Measurements from ENCODE around the gene ANP32E. TPM values are rescaled to one million over a fixed set of nuclear protein-coding genes. Genes with fewer than 3 reads are reported as not detected.

The ANP32E gene
- total and polyA plus RNA-seq, 9 of the 15 experiments (the other 6 are each of a cell fraction or from before 2014, with no cell fraction given), result 60.4 to 197 (median 104) TPM

Small RNA genes lying within 50 kb of the gene (small RNA-seq; reads per million reads assigned to genes)
- gene RN7SL480P, result not detected
- 1.0 reads per million, percentile 60 among the genes with 10 or more reads in this experiment for gene RNU2-17P

Other genes with a start within 250 kb of the ANP32E start
Only the 7 nearest of the 10 such genes appear.
- gene PLEKHO1, start 86.2 kb downstream of the ANP32E start, total RNA-seq (2014; rRNA removed), result 13.3 and 16.2 TPM in 2 replicates
- gene PLEKHO1, start 86.2 kb downstream of the ANP32E start, total RNA-seq (2014; rRNA removed; fragmentation: Illumina TruSeq; extraction: Trizol), result 6.8 and 6.9 TPM in 2 replicates
- gene PLEKHO1, start 86.2 kb downstream of the ANP32E start, total RNA-seq (2015; rRNA removed; fragmentation: Illumina TruSeq; extraction: Trizol), result 8.5 and 8.6 TPM in 2 replicates
- gene PLEKHO1, start 86.2 kb downstream of the ANP32E start, total RNA-seq (2021), result 9.7 and 11.1 TPM in 2 replicates
- gene PLEKHO1, start 86.2 kb downstream of the ANP32E start, polyA plus RNA-seq (2011; rRNA removed), result 9.6 and 11.7 TPM in 2 replicates
- 9.9 and 10.3 TPM in 2 replicates for gene PLEKHO1, start 86.2 kb downstream of the ANP32E start, polyA plus RNA-seq (2014; fragmentation: Illumina TruSeq; extraction: Trizol)
- gene PLEKHO1, start 86.2 kb downstream of the ANP32E start, polyA plus RNA-seq (2014; fragmentation: Nextera tagmentation; extraction: Ambion mirVana), result under 1 TPM; 0.39 to 0.52 TPM
- gene PLEKHO1, start 86.2 kb downstream of the ANP32E start, polyA plus RNA-seq (2014; rRNA removed), result 10.2 and 13.3 TPM in 2 replicates
- gene CA14, start 21.7 kb upstream of the ANP32E start, total RNA-seq (2014; rRNA removed), result not detected in 2 replicates
- gene CA14, start 21.7 kb upstream of the ANP32E start, total RNA-seq (2014; rRNA removed; fragmentation: Illumina TruSeq; extraction: Trizol), result 0.15 and 0.16 TPM in 2 replicates
- gene CA14, start 21.7 kb upstream of the ANP32E start, total RNA-seq (2015; rRNA removed; fragmentation: Illumina TruSeq; extraction: Trizol), result 0.33 and 0.41 TPM in 2 replicates
- 0.22 and 0.36 TPM in 2 replicates for gene CA14, start 21.7 kb upstream of the ANP32E start, total RNA-seq (2021)
- gene CA14, start 21.7 kb upstream of the ANP32E start, polyA plus RNA-seq (2011; rRNA removed), result 0.13 and 0.24 TPM in 2 replicates
- gene CA14, start 21.7 kb upstream of the ANP32E start, polyA plus RNA-seq (2014; fragmentation: Illumina TruSeq; extraction: Trizol), result 0.15 and 0.16 TPM in 2 replicates
- under 1 TPM; 0.30 to 0.46 TPM for gene CA14, start 21.7 kb upstream of the ANP32E start, polyA plus RNA-seq (2014; fragmentation: Nextera tagmentation; extraction: Ambion mirVana)
- gene CA14, start 21.7 kb upstream of the ANP32E start, polyA plus RNA-seq (2014; rRNA removed), result 0.12 and 0.57 TPM in 2 replicates
- gene APH1A, start 32.9 kb upstream of the ANP32E start, total RNA-seq (2014; rRNA removed), result 48.8 and 59.0 TPM in 2 replicates
- gene APH1A, start 32.9 kb upstream of the ANP32E start, total RNA-seq (2014; rRNA removed; fragmentation: Illumina TruSeq; extraction: Trizol), result 70.6 and 74.0 TPM in 2 replicates
- gene APH1A, start 32.9 kb upstream of the ANP32E start, total RNA-seq (2015; rRNA removed; fragmentation: Illumina TruSeq; extraction: Trizol), result 77.0 and 79.1 TPM in 2 replicates
- gene APH1A, start 32.9 kb upstream of the ANP32E start, total RNA-seq (2021), result 97.3 and 98.6 TPM in 2 replicates
- 111 and 123 TPM in 2 replicates for gene APH1A, start 32.9 kb upstream of the ANP32E start, polyA plus RNA-seq (2011; rRNA removed)
- gene APH1A, start 32.9 kb upstream of the ANP32E start, polyA plus RNA-seq (2014; fragmentation: Illumina TruSeq; extraction: Trizol), result 84.5 and 93.5 TPM in 2 replicates
- 1 to 10 TPM; 5.6 to 6.0 TPM for gene APH1A, start 32.9 kb upstream of the ANP32E start, polyA plus RNA-seq (2014; fragmentation: Nextera tagmentation; extraction: Ambion mirVana)
- gene APH1A, start 32.9 kb upstream of the ANP32E start, polyA plus RNA-seq (2014; rRNA removed), result 86.8 and 89.4 TPM in 2 replicates
- not detected in 2 replicates for gene C1orf54, start 36.7 kb upstream of the ANP32E start, total RNA-seq (2014; rRNA removed)
- 0.65 and 1.1 TPM in 2 replicates for gene C1orf54, start 36.7 kb upstream of the ANP32E start, total RNA-seq (2014; rRNA removed; fragmentation: Illumina TruSeq; extraction: Trizol)
- gene C1orf54, start 36.7 kb upstream of the ANP32E start, total RNA-seq (2015; rRNA removed; fragmentation: Illumina TruSeq; extraction: Trizol), result 1.1 and 2.2 TPM in 2 replicates
- 0.20 and 1.00 TPM in 2 replicates for gene C1orf54, start 36.7 kb upstream of the ANP32E start, total RNA-seq (2021)
- gene C1orf54, start 36.7 kb upstream of the ANP32E start, polyA plus RNA-seq (2011; rRNA removed), result 1.2 and 3.4 TPM in 2 replicates
- 1.0 and 1.2 TPM in 2 replicates for gene C1orf54, start 36.7 kb upstream of the ANP32E start, polyA plus RNA-seq (2014; fragmentation: Illumina TruSeq; extraction: Trizol)
- 1 to 10 TPM; 2.0 to 2.5 TPM for gene C1orf54, start 36.7 kb upstream of the ANP32E start, polyA plus RNA-seq (2014; fragmentation: Nextera tagmentation; extraction: Ambion mirVana)
- 0.33 and 1.1 TPM in 2 replicates for gene C1orf54, start 36.7 kb upstream of the ANP32E start, polyA plus RNA-seq (2014; rRNA removed)
- 0.41 TPM in 1 of 2 replicates, not detected in the other for gene CIART, start 46.4 kb upstream of the ANP32E start, total RNA-seq (2014; rRNA removed)
- gene CIART, start 46.4 kb upstream of the ANP32E start, total RNA-seq (2014; rRNA removed; fragmentation: Illumina TruSeq; extraction: Trizol), result 0.15 TPM in 1 of 2 replicates, not detected in the other
- 0.22 TPM in 1 of 2 replicates, not detected in the other for gene CIART, start 46.4 kb upstream of the ANP32E start, total RNA-seq (2015; rRNA removed; fragmentation: Illumina TruSeq; extraction: Trizol)
- 0.35 TPM in 1 of 2 replicates, not detected in the other for gene CIART, start 46.4 kb upstream of the ANP32E start, total RNA-seq (2021)
- gene CIART, start 46.4 kb upstream of the ANP32E start, polyA plus RNA-seq (2011; rRNA removed), result 0.30 TPM in 1 of 2 replicates, not detected in the other
- gene CIART, start 46.4 kb upstream of the ANP32E start, polyA plus RNA-seq (2014; fragmentation: Illumina TruSeq; extraction: Trizol), result 0.19 and 0.35 TPM in 2 replicates
- under 1 TPM; 0.07 to 0.21 TPM for gene CIART, start 46.4 kb upstream of the ANP32E start, polyA plus RNA-seq (2014; fragmentation: Nextera tagmentation; extraction: Ambion mirVana)
- 0.19 and 1.1 TPM in 2 replicates for gene CIART, start 46.4 kb upstream of the ANP32E start, polyA plus RNA-seq (2014; rRNA removed)
- gene MRPS21, start 57.7 kb upstream of the ANP32E start, total RNA-seq (2014; rRNA removed), result 139 and 144 TPM in 2 replicates
- gene MRPS21, start 57.7 kb upstream of the ANP32E start, total RNA-seq (2014; rRNA removed; fragmentation: Illumina TruSeq; extraction: Trizol), result 163 and 164 TPM in 2 replicates
- 123 and 132 TPM in 2 replicates for gene MRPS21, start 57.7 kb upstream of the ANP32E start, total RNA-seq (2015; rRNA removed; fragmentation: Illumina TruSeq; extraction: Trizol)
- gene MRPS21, start 57.7 kb upstream of the ANP32E start, total RNA-seq (2021), result 131 and 133 TPM in 2 replicates
- 151 and 182 TPM in 2 replicates for gene MRPS21, start 57.7 kb upstream of the ANP32E start, polyA plus RNA-seq (2011; rRNA removed)
- 115 and 119 TPM in 2 replicates for gene MRPS21, start 57.7 kb upstream of the ANP32E start, polyA plus RNA-seq (2014; fragmentation: Illumina TruSeq; extraction: Trizol)
- 100 to 1,000 TPM; 374 to 407 TPM for gene MRPS21, start 57.7 kb upstream of the ANP32E start, polyA plus RNA-seq (2014; fragmentation: Nextera tagmentation; extraction: Ambion mirVana)
- 149 and 173 TPM in 2 replicates for gene MRPS21, start 57.7 kb upstream of the ANP32E start, polyA plus RNA-seq (2014; rRNA removed)
- 50.5 and 57.9 TPM in 2 replicates for gene PRPF3, start 85.4 kb upstream of the ANP32E start, total RNA-seq (2014; rRNA removed)
- 73.4 and 81.5 TPM in 2 replicates for gene PRPF3, start 85.4 kb upstream of the ANP32E start, total RNA-seq (2014; rRNA removed; fragmentation: Illumina TruSeq; extraction: Trizol)
- 80.0 and 84.4 TPM in 2 replicates for gene PRPF3, start 85.4 kb upstream of the ANP32E start, total RNA-seq (2015; rRNA removed; fragmentation: Illumina TruSeq; extraction: Trizol)
- 48.1 and 51.1 TPM in 2 replicates for gene PRPF3, start 85.4 kb upstream of the ANP32E start, total RNA-seq (2021)
- gene PRPF3, start 85.4 kb upstream of the ANP32E start, polyA plus RNA-seq (2011; rRNA removed), result 38.1 and 41.7 TPM in 2 replicates
- gene PRPF3, start 85.4 kb upstream of the ANP32E start, polyA plus RNA-seq (2014; fragmentation: Illumina TruSeq; extraction: Trizol), result 62.0 and 67.2 TPM in 2 replicates
- gene PRPF3, start 85.4 kb upstream of the ANP32E start, polyA plus RNA-seq (2014; fragmentation: Nextera tagmentation; extraction: Ambion mirVana), result 10 to 100 TPM; 26.4 to 70.9 TPM
- gene PRPF3, start 85.4 kb upstream of the ANP32E start, polyA plus RNA-seq (2014; rRNA removed), result 53.6 and 54.1 TPM in 2 replicates

All from K562 (cell line).